ENCODE results near the gene DNAAF2.
"Not testable (repeated sequence)": the region's sequence is repeated elsewhere in the genome, so short reads cannot be mapped to it uniquely, and the experiment has no call there.

DNAAF2 gene, protein sequence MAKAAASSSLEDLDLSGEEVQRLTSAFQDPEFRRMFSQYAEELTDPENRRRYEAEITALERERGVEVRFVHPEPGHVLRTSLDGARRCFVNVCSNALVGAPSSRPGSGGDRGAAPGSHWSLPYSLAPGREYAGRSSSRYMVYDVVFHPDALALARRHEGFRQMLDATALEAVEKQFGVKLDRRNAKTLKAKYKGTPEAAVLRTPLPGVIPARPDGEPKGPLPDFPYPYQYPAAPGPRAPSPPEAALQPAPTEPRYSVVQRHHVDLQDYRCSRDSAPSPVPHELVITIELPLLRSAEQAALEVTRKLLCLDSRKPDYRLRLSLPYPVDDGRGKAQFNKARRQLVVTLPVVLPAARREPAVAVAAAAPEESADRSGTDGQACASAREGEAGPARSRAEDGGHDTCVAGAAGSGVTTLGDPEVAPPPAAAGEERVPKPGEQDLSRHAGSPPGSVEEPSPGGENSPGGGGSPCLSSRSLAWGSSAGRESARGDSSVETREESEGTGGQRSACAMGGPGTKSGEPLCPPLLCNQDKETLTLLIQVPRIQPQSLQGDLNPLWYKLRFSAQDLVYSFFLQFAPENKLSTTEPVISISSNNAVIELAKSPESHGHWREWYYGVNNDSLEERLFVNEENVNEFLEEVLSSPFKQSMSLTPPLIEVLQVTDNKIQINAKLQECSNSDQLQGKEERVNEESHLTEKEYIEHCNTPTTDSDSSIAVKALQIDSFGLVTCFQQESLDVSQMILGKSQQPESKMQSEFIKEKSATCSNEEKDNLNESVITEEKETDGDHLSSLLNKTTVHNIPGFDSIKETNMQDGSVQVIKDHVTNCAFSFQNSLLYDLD

DNA sequence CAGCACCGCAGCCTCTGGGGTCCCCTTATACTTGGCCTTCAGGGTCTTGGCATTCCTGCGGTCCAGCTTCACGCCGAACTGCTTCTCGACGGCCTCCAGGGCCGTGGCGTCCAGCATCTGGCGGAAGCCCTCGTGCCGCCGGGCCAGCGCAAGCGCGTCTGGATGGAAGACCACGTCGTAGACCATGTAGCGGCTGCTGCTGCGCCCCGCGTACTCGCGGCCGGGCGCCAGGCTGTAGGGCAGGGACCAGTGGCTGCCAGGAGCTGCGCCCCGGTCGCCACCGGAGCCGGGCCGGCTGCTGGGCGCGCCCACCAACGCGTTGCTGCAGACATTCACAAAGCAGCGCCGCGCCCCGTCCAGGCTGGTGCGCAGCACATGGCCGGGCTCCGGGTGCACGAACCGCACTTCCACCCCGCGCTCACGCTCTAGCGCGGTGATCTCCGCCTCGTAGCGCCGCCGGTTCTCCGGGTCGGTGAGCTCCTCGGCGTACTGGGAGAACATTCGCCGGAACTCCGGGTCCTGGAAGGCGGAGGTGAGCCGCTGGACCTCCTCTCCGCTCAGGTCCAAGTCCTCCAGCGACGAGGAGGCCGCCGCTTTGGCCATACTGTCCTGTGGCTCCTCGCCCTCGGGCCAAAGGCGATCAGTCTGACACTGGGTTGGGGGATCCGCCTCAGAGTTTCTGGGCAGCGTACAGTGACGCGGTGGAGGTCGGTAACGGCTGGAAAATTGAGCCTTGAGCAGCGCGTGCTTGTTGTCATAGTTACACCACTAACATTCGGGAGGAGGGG, at the start of gene DNAAF2:
DNAAF2 (minus strand) TSS at position 698 of the 788 bp plus-strand sequence; CDS start at position 603, 95 bp downstream.
- DNase-seq (ENCODE audit: low read depth in 3 of 3) = peak; percentile 27 to 49 (median 43)

DNA sequence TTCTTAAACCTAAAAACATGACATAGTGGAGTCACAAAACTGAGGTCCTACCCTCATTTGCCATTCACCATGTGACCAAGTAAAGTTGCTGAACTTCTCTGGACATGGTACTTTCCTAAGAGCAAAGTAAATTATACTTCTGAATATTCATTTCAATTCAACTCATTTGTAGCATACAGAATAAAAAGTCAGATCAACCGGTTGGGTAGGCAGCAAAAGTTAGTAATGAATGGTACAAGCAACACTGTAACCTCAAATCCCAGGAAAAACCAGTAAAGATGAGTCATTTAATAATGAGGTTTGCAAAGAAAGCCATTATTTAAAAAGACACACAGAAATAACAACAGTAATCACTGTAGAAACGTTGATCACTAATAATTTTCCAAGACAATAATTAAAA, 44.2 kb upstream of the DNAAF2 start:
- no peak for DNase-seq (ENCODE audit: low read depth in 3 of 3)

DNA sequence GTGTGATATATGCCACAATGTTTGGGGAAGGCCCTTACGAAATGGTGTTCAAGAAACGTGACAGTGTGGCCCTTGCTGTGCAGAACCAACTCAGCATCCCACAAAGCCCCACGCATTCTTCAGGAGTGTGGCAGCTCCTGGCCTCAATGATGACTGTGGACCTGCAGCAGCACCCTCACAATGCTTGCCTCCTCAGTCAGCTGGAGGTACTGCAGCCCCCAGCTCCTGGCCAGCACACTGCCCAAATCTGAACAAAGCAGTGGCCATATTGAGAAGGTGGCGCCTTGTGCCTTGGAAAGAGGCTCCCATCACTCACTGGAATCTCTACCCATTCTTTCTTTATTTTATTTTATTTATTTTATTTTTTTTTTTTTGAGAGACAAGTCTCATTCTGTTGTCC, 42.6 kb upstream of the DNAAF2 start:
- no peak for DNase-seq (ENCODE audit: low read depth in 3 of 3)

DNA sequence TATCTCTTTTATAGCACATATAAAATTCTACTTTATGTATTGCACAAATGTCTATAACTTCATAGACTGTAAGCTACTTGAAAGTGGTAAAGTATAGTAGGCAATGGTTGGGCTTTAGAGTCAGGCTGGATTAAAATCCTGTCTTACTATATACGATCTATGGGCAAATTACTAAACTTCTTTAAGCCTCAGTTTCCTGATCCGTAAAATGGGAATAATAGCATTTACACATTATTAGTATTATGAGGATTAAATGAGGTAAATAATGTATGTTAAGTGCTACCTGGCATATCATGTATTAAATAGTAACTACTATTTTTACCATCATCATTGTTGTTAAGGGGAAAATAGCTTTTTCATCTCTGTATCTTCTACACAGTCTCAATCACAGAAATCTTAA, 38.5 kb upstream of the DNAAF2 start:
- DNase-seq (ENCODE audit: low read depth in 3 of 3) = no peak

DNA sequence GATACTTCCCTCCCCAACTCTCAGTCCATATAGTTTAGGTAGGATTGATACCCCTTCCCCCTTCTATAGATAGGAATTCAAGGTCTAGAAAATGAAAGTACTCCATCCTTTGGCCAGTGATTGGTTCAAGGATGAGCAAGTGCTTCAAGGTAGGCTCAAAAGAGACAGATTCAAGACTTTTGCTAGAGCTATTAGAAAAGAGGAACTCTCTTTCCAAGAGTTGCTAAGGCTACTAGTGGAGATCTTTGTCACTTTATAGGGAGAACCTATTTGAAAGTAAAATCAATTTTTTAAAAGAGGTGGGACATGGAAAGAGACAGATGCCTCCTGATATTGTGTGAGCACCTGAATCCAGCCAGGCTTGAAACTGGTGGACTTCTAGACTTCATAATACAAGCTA, 35.4 kb upstream of the DNAAF2 start:
- DNase-seq (ENCODE audit: low read depth in 3 of 3) = no peak

DNA sequence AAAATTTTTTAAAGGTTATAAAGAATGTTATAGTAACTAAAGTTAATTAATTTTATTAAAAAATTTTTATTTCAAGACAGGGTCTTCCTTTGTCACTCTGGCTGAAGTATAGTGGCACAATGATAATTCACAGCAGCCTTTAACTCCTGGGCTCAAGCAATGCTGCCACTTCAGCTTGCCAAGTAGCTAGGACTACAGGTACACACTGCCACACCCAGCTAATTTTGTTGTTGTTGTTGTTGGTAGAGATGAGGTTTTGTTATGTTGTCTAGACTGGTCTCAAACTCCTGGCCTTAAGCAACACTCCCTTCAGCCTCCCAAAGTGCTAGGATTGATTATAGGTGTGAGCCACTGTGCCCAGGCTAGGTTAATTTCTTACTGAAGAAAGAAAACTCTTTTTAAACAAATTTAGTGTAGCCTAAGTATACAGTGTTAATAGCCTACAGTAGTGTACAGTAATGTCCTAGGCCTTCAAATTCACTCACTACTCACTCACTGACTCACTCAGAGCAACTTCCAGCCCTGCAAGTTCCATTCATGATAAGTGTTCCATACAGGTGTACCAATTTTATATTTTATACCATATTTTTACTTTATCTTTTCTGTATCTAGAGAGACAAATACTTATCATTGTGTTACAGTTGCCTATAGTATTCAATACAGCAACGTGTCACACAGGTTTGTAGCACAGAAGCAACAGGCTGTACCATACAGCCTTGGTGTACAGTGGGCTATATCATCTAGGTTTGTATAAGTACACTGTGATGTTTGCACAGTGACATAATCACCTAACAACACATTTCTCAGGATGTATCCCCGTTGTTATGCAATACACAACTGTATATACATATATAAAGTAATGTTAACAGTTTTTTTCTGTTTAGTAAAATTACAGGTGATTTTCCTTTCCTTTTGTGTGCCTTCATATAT, 24.7 kb upstream of the DNAAF2 start:
- no peak for DNase-seq (ENCODE audit: low read depth in 3 of 3)

DNA sequence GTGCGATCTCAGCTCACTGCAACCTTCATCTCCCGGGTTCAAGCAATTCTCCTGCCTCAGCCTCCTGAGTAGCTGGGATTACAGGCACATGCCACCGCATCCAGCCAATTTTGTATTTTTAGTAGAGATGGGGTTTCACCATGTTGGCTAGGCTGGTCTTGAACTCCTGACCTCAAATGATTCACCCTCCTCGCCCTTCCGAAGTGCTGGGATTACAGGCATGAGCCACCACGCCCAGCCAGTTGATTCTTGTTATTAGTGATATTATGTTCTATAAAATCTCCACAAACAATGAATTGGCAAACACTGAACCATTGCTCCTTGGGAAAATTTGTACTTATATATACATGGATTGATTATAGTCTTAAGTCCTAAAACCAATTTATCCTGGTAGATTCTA, 22.5 kb upstream of the DNAAF2 start:
- DNase-seq (ENCODE audit: low read depth in 3 of 3) = not testable (repeated sequence)

DNA sequence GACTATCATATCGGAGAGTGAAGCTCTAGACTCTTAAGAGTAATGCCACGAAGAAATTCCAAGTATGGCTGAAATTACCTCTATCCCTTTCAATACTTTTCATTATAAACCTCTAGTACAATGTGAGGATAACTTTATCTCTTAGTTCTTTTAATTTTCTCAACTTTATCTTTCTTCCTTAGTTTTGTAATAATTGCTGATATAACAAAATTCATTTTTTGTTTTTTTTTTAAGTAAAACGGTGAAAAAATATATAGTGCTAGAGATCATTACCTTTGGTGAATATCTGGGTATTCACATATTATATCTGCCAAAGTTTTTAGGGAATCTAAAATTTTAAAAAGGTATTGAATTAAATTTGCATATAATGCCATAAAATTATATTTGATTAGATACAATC, 19.5 kb upstream of the DNAAF2 start:
- no peak for DNase-seq (ENCODE audit: low read depth in 3 of 3)

DNA sequence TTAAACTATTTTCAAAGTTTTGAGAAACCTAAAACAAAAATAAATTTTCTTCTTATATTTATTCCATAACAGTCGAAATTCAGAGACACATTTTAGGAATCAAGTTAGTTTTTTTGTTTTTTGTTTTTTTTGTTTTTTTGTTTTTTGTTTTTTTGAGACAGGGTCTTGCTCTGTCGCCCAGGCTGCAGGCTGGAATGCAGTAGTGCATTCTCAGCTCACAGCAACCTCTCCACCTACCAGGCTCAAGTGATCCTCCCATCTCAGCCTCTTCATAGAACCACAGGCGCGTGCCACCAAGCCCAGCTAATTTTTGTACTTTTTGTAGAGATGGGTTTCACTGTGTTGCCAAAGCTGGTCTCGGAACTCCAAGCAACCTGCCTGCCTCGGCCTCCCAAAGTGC, 18.5 kb upstream of the DNAAF2 start:
- DNase-seq (ENCODE audit: low read depth in 3 of 3) = no peak

DNA sequence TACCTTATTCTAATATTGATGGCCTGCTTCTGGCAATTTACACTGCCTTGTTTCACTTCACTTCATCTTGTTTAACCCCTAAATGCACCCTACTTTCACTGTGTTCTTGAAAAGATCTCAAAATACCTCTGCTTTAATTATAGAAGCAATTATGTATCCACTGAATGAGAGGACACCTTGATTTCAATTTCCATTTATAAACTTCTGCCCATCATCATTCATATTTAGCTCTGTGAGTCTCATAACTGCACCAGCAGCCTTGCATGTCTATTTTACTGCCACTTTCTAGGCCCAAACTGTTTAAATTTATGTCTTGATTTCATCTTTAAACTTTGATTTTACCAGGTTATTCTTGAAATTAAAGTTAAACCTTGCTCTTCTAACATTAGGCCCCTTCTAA, 7.1 kb upstream of the DNAAF2 start:
- DNase-seq (ENCODE audit: low read depth in 3 of 3) = no peak

DNA sequence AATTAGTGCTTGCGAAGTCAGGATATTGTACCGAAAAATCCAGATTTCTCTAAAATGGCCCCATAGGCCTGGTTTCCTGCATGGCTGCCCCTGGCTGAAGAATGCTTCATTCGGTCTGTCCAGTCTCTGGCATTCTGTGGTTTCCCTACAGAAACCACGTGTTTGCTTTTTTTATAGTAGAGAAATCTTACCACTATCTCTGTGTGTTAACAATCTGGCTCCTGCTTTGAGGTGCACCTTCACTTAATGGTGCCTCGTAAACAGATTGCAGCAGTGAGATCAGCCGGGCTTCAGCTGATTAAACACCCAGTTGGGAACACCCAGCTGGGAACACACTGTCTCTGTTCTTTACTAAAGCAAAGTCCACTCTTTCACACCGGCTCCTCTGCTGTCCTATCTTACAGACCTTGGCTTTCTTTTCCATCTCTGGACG, 6.7 kb upstream of the DNAAF2 start:
- no peak for DNase-seq (ENCODE audit: low read depth in 3 of 3)

DNA sequence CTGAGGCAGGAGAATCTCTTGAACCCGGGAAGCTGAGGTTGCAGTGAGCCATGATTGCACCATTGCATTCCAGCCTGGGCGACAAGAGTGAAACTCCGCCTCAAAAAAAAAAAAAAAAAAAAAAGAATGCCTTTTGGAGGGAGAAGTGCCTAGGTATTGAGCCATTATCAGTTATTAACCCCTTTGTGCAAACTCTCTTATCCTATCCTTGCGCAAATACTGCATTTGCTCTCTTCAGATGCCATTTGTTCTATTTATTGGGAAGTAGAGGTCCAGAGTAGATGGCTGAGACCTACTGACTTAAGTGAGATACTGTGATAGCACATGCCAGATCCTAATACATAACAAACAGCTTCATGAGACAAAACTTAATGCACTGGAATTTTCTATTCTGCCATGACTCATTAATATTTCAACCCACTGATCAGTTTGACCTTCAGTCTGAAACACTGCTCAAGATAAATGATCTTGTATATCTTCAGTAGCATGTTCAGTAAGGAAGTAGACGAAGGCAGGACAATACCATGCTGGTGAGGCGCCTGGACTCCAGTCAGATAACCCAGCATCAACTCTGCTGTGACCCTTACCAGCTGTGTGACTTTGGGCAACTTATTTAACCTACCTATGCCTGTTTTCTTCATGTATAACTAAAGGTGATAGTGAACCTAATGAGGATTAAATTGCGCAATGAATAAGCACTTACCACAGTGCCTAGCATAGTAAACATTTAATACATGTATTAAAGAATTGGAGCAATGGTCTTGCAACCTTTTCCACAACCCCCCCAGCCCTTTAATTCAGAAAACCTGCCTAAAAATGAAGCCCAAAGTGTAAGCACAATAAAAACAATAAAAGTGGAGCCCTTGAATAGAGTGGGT, 5.7 kb upstream of the DNAAF2 start:
- no peak for DNase-seq (ENCODE audit: low read depth in 3 of 3)

DNA sequence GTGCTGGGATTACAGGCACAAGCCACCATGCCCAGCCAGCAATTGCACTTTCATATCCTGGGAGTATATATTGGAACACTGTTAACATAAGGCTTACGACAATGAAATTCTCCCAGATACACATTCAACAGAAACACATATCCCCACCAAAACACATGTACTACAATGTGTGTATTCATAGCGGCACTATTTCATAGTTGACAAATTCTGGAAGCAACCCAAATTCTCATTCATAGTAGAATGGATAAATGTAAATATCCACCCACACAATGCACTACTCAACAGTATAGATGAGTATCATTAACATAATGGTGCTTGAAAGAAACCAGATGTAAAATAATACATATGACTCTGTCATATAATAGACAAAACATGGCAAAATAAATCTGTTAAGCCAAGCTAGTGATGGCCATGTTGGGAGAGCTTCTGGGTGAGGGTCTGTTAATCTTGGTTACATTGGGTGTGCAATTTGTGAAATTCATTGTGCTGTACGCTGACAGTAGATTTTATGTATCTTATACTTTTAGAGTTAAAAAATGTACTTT, 2.6 kb upstream of the DNAAF2 start:
- DNase-seq (ENCODE audit: low read depth in 3 of 3) = no peak

DNA sequence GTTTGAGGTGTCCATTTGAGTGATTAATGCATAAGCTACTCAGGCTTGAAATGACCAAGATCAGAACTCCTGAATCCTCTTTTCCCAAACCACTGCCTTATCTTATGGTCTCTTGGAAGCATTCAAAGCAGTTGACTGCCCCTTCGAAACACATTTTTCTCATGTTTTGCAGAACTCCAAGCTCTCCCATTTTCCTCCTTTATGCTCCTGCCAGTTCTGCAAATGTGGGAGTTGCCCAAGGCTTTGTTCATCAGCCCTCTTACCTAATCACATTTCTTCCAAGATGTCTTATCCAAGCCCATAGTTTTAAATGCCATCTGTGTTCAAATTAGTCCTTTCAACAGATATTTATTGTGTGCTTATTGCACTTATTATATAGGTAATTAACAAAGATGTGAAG, 1.8 kb upstream of the DNAAF2 start:
- no peak for DNase-seq (ENCODE audit: low read depth in 3 of 3)

DNA sequence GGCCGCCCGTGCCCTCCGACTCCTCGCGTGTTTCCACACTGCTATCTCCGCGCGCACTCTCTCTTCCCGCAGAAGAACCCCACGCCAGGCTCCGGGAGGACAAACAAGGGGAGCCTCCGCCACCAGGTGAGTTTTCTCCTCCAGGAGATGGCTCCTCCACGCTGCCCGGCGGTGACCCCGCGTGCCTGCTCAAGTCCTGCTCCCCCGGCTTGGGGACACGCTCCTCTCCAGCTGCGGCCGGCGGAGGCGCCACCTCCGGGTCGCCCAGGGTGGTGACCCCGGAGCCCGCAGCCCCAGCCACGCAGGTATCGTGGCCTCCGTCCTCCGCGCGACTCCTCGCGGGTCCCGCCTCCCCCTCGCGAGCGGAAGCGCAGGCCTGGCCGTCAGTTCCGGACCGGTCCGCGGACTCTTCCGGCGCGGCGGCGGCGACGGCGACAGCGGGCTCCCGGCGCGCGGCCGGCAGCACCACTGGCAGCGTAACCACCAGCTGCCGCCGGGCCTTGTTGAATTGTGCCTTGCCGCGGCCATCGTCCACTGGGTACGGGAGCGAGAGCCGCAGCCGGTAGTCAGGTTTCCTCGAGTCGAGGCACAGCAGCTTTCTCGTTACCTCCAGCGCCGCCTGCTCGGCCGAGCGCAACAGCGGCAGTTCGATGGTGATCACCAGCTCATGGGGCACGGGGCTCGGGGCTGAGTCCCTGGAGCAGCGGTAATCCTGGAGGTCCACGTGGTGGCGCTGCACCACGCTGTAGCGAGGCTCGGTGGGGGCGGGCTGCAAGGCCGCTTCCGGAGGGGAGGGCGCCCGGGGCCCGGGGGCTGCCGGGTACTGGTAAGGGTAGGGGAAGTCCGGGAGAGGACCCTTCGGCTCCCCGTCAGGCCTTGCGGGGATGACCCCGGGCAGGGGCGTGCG, 1.2 kb downstream of the DNAAF2 start:
- DNase-seq (ENCODE audit: low read depth in 3 of 3) = peak; percentile 89 to 94 (median 90)

DNA sequence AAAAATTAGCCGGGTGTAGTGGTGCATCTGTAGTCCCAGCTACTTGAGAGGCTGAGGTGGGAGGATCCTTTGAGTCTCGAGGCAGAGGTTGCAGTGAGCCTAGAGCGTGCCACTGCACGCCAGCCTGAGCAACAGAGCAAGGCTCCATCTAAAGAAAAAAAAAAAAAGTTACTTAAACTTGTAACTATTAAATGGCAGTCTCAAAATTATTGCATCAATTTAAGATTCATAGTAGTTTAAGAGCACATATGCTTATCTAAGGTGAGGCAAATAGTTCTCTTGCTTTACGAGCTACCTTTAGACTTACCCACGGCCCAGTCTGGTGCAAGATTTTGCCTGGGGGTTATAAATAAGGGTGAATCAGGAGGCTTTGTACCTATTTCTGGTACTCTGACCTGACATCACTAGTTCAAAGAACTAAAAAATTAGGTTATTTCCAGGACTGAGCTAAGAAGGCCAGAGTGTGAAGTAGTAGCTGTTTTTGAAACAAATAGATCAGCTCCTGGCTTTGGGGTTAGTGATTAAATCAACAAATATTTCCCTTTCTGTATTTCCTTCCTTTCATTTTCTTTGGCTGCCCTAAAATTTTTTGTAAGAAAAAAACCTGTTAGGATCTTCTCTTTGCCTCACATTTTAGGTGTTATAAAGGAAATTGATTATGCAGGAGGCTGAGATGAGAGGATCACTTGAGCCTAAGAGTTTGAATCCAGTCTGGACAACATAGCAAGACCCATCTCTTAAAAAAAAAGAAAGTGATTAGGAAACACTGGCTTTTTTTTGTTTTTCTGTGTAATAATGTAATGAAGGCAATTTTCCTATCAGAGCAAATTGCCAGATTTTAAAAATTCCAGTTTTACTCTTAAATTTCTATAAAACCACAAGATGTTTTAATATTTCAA, 10.9 kb downstream of the DNAAF2 start:
- no peak for DNase-seq (ENCODE audit: low read depth in 3 of 3)

DNA sequence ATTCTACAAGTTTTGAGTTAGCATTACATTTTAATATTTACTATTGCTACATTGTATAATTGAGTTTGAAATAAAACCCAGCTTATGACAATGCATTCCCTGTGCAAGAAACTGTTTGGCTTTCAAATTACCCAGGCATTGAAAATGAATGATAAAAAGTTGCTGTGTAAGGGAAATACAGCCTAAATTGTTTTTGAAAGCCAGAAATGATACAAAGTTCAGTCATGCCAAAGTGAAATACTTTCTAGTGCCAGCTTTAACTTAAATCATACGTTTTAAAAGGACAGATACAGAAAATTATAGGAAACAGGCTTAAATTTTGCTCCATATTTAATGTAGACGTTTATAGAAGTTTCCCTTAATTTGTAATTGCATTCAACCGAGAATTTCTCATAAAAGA, 11.7 kb downstream of the DNAAF2 start:
- no peak for DNase-seq (ENCODE audit: low read depth in 3 of 3)

All from stimulated activated CD4-positive, alpha-beta T cell treated with anti-CD3 and anti-CD28 coated beads, TNF-alpha, amount 100 ng/mL, for 24 hours (primary cell).